ENCODE results near the gene CD226.

DNA sequence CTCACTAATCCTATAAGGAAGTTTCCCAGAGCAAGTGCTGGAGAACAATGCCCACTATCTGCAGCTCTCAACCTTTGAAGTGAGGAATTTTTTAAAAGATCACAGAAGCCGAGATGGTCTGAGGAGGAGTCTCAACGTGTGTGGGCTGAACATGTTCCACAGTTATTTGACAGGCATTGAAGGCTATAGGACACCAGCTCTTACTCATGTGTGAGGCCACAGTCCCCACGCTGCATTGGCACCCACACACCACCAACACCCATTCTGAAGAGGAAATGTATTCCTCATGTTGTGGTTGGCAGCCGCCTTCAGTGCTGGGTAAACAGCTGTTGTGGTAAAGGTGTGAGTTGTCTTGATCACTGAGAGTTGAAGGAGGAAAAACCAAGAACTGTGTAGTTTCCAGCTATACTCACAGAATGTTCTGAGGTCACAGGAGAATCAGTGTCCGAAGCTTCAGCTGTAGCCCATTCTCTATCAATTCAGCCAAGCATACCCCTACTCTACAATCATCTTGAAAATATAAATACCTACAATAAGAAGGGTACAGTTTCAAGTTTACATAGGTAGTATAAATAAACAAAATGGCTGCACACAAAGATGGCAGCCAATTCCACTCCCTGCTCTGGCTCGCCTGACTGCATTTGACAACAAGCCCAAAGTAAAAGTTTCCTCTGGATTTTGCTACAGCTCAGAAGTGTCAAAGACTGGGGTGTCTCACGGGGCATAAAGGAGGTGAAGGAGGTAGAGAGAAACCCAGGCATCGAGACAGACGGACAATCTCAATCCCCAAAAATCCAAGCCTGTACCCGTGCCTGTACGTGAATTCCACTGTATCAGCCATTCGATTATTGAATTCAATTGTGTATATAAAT, 12.1 kb downstream of the CD226 start:
- TF ChIP-seq, protein P1, sequence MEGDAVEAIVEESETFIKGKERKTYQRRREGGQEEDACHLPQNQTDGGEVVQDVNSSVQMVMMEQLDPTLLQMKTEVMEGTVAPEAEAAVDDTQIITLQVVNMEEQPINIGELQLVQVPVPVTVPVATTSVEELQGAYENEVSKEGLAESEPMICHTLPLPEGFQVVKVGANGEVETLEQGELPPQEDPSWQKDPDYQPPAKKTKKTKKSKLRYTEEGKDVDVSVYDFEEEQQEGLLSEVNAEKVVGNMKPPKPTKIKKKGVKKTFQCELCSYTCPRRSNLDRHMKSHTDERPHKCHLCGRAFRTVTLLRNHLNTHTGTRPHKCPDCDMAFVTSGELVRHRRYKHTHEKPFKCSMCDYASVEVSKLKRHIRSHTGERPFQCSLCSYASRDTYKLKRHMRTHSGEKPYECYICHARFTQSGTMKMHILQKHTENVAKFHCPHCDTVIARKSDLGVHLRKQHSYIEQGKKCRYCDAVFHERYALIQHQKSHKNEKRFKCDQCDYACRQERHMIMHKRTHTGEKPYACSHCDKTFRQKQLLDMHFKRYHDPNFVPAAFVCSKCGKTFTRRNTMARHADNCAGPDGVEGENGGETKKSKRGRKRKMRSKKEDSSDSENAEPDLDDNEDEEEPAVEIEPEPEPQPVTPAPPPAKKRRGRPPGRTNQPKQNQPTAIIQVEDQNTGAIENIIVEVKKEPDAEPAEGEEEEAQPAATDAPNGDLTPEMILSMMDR (IDR thresholded peaks at IDR 0.05; ENCODE audit: low read depth, low read length, poor library complexity, severe bottlenecking) = no peak
- TF ChIP-seq EZH2phosphoT487 (IDR thresholded peaks at IDR 0.05; ENCODE audit: borderline replicate concordance, low read length) = no peak
